ENCODE data around the gene NLGN2.

NLGN2 gene

GRCh38 chr17:7392696-7393612 is 14.7 kb upstream of the NLGN2 start:
- DNase-seq, result no peak

DNA sequence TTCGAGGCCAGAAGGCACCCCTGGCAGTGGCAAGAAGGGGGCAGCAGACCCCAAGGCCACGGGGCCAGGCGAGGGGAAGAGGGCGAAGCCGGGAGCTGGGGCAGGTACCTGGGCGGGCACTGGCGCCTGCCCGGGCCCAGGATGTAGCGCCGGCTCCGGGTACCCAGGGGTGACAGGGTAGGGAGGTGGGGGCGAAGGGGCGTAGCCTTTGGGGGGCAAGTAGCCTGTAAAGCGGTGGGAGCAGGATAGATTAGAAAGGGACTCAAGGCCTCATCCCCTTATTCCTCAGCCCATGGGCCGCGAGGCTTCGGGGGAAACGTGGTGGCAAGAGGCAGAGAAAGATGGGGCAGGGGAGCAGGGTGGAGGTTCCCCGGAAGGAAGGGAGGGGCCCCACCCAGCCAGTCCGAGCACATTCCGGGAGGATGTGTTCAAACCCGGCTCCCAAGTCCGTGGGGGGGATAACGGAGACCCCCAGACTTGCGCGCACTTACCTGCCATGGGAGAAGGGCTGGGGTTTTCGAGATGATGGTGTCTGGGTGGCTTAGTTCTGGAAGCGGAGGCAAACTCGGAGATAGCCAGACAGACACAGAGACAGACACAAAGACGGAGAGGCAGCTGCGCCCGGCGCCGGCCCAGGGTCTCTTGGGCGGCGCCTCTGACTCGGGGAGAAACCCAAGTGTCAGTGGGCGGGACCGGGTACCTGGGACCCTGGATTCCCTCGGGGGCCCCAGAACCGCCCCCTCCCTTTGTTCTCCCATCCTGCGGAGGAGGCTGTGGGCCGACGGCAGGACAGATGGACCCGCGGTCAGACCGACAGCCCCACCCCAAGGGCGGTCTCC is 13.8 kb upstream of the NLGN2 start:
- peak; percentile 16 for DNase-seq

- peak; percentile 76 for DNase-seq
Measured at GRCh38 chr17:7394452-7395191, 13.0 kb upstream of the NLGN2 start, which contains the start of gene PLSCR3. Gene PLSCR3 (minus strand): TSS chr17:7394525. CDS start chr17:7394110, 415 bp downstream.

DNA sequence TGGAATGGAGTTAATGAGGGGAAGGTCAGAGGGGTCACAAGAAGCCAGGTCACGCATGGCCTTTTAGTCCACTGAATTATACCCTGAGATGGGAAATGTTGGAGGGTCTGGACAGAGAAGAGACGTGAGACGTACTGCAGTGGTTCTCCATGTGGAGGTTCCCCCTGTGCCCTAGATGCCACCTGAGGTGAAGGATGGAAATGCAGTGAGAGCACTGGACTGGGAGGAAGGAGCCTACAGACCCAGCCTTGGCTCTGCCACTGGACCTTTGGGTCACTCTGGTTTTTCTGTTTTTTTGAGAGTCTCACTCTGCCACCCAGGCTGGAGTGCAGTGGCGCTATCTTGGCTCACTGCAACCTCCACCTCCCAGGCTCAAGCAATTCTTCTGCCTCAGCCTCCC is 11.5 kb upstream of the NLGN2 start:
- DNase-seq, result no peak

- DNase-seq, result no peak
Measured at GRCh38 chr17:7398612-7399011, 9.0 kb upstream of the NLGN2 start.

- peak; percentile 9 for DNase-seq
Measured at GRCh38 chr17:7403043-7403726, 4.5 kb upstream of the NLGN2 start.

GRCh38 chr17:7403727-7403976 is 4.0 kb upstream of the NLGN2 start:
- DNase-seq, result no peak

DNA sequence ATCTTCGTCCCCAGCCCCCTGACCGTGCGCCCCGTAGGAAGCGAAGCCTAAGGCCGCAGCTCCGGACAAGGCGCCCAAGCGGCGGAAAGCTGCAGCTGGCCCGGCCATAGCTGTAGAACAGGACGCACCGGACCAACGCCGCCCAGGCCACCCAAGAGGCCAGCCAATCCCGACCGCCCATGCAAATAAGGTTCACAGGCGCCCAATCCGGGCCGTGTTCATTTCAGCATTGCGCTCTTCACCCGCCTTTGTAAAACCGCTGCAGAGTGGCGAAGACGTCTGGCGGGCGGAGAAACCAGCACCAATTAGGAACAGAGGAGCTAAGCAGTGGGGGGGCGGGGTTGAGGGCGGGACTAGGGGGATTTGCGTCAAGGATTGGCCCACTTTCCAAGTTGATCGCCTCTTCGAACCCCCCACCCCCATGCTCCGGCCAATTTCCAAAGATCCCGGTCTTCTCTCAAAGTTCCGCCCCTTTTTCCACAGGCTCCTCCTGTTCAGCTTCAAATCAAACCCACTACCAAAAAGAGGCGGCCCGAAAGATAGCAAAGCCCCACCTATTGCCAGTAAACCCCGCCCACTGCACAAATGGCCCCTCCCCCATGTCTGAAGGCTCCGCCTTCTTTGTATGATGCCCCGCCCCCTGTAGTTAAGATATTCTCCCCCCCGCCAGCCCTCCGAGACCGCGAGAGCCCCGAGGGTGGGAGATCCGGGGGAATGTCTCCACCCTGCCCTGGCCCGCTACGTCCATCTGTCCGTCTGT is 3.5 kb upstream of the NLGN2 start, which contains the start of gene TMEM256:
Gene TMEM256 (minus strand): TSS at position 121 of the 760 bp plus-strand sequence. CDS start 13 bp downstream, at position 108.
- DNase-seq, result peak; percentile 92

GRCh38 chr17:7404737-7405349 is 2.8 kb upstream of the NLGN2 start:
- no peak for DNase-seq

DNA sequence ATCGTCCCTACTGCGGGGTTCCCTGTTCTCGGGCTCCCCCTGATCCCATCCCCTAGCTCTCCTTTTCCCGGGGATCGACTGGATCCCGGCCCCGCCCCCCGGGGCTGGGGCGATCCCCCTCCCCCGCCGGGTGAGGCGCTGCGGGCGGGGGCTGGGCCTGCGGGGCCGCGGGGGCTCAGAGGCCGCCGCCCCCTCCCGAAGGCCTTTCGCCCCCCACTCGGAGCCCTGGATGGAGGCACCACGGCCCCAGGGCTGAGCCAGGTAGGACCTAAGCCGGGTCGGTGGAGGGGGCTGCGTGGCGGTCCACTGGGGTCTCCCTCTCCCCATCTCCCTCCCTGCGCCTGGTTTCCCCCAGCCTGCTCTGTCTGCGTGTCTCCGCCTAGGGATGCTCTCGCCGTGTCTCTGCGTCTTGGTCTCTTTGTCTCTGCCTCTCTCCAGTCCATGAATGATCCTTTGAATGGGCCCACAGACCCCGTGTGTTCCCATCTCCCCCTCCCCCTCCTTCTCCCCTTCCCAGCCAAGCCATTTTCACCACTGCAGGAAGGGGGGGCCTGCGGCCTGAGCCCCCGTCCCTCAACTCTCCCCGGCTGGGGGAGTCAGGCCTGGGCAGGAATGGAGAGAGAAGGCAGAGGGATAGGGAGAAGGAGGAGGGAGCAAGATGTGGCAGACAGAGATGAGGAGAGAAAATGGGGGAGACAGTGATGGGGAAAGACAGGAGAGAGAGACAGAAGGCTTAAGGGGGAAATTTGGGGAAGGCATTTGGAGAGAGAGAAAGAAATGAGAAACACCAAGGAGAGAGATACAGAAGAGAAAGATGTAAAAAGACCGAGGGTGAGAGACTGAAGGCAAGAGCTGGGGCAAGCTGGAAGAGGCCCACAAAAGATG is 2.1 kb upstream of the NLGN2 start:
- no peak for DNase-seq

DNA sequence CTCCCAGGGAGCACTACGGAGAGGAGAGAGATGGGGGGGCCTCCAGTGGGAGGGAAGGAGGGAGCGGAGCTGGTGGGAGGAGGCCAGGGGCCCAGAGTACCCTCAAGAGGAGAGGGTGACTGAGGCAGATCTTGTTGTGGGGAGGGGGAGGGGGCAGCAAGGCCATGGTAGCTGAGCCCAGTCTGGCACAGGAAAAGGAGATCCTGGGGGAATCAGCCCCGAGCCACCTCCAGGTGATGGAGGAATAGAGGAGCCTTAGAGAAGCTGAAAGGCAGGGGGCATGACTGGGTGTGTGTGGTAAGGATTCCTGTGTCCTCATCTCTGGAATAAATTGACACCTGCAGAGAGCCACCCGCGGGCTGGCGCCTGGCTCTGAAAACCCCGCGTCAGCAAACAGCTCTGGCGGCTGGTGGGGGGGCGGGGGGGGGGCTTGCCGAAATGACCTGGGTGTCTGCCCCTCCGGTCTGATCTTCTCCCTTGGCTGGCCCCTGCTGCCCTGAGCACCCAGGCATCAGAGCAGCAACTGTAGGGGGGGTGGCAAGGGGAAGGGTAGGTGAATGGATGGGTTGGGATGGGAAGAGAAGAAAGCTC is 1.3 kb upstream of the NLGN2 start:
- no peak for DNase-seq

DNA sequence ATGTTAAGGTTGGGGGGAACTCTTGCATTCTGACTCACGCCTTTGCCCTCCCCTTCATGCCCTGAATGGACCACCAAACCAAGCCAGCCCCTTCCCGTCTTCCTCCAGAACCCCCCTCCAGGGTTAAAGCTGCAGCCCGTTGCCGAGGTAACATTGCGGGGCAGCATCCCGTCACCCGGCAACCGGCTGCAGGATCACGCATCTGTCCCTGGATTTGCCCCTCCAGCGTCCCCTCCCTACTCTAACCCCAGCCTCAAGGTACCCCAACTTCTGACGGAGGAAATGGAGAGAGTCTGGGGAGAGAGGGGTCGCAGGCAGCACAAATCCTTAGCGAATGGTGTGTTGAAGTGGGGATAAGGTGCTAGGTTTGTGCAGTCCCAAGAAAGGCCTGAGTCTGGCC is 563 bp upstream of the NLGN2 start:
- DNase-seq, result no peak

GRCh38 chr17:7408252-7408727 is 645 bp downstream of the NLGN2 start:
- DNase-seq, result no peak

GRCh38 chr17:7408863-7409262 is 1.2 kb downstream of the NLGN2 start:
- no peak for DNase-seq

GRCh38 chr17:7409716-7410115 is 2.1 kb downstream of the NLGN2 start:
- no peak for DNase-seq

- no peak for DNase-seq
Measured at GRCh38 chr17:7410634-7411426, 3.2 kb downstream of the NLGN2 start.

GRCh38 chr17:7411427-7411750 is 3.7 kb downstream of the NLGN2 start:
- no peak for DNase-seq

GRCh38 chr17:7413346-7413985 is 5.8 kb downstream of the NLGN2 start:
- no peak for DNase-seq

DNA sequence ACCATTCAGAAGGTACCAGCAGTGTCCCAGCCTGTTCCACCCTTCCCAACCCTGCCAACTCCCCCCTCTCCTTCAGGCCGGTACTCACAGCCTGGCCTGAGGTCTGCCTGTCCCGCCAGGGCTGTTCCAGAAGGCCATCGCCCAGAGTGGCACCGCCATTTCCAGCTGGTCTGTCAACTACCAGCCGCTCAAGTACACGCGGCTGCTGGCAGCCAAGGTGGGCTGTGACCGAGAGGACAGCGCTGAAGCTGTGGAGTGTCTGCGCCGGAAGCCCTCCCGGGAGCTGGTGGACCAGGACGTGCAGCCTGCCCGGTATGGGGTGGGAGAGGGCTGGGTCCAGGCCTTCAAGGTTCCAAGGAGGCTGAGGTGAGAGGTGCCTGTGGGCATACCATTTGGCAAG is 7.2 kb downstream of the NLGN2 start:
- DNase-seq, result no peak
